ENCODE measurements around the gene GLRX.

Gene GLRX

GRCh38 chr5:95808686-95809413 lies 13.7 kb downstream of the GLRX start:
- no peak for DNase-seq (ENCODE audit: low read depth)

- no peak for DNase-seq (ENCODE audit: low read depth)
These were observed 14.4 kb downstream of the GLRX start for GRCh38 chr5:95808013-95808685.

- no peak for DNase-seq (ENCODE audit: low read depth)
These were observed 15.8 kb downstream of the GLRX start for GRCh38 chr5:95806687-95807086.

- DNase-seq (ENCODE audit: low read depth), result no peak
These were observed 17.6 kb downstream of the GLRX start for GRCh38 chr5:95804736-95805539.

GRCh38 chr5:95803271-95804148 lies 19.0 kb downstream of the GLRX start:
- no peak for DNase-seq (ENCODE audit: low read depth)

- DNase-seq (ENCODE audit: low read depth), result no peak
These were observed 20.6 kb downstream of the GLRX start for GRCh38 chr5:95801961-95802360.

- no peak for DNase-seq (ENCODE audit: low read depth)
These were observed 21.0 kb downstream of the GLRX start for GRCh38 chr5:95801532-95801931.

GRCh38 chr5:95800553-95800952 lies 22.0 kb downstream of the GLRX start:
- DNase-seq (ENCODE audit: low read depth), result no peak

- no peak for DNase-seq (ENCODE audit: low read depth)
These were observed 23.2 kb downstream of the GLRX start for GRCh38 chr5:95799191-95799835.

- no peak for DNase-seq (ENCODE audit: low read depth)
These were observed 24.0 kb downstream of the GLRX start for GRCh38 chr5:95798545-95798944.

- no peak for DNase-seq (ENCODE audit: low read depth)
These were observed 24.5 kb downstream of the GLRX start for GRCh38 chr5:95798048-95798447.

- DNase-seq (ENCODE audit: low read depth), result no peak
These were observed 25.2 kb downstream of the GLRX start for GRCh38 chr5:95797301-95797700.

- no peak for DNase-seq (ENCODE audit: low read depth)
These were observed 28.4 kb downstream of the GLRX start for GRCh38 chr5:95794070-95794516.

GRCh38 chr5:95791751-95792150 lies 30.8 kb downstream of the GLRX start:
- no peak for DNase-seq (ENCODE audit: low read depth)

GRCh38 chr5:95788493-95788892 lies 34.0 kb downstream of the GLRX start:
- no peak for DNase-seq (ENCODE audit: low read depth)

GRCh38 chr5:95786821-95787418 lies 35.6 kb downstream of the GLRX start:
- DNase-seq (ENCODE audit: low read depth), result no peak

- no peak for DNase-seq (ENCODE audit: low read depth)
These were observed 37.8 kb downstream of the GLRX start for GRCh38 chr5:95784514-95785302.

- DNase-seq (ENCODE audit: low read depth), result no peak
These were observed 38.9 kb downstream of the GLRX start for GRCh38 chr5:95783661-95784060.

- no peak for DNase-seq (ENCODE audit: low read depth)
These were observed 40.3 kb downstream of the GLRX start for GRCh38 chr5:95782181-95782580.

- no peak for DNase-seq (ENCODE audit: low read depth)
These were observed 41.4 kb downstream of the GLRX start for GRCh38 chr5:95781101-95781583.
